ENCODE measurements around the gene GALK2. TPM values are rescaled to one million over a fixed set of nuclear protein-coding genes. Genes with fewer than 3 reads are reported as not detected.

Gene GALK2
- polyA plus RNA-seq, 2 of the 4 experiments (the other 2 are of a cell fraction) = 26.8 to 40.5 TPM

DNA sequence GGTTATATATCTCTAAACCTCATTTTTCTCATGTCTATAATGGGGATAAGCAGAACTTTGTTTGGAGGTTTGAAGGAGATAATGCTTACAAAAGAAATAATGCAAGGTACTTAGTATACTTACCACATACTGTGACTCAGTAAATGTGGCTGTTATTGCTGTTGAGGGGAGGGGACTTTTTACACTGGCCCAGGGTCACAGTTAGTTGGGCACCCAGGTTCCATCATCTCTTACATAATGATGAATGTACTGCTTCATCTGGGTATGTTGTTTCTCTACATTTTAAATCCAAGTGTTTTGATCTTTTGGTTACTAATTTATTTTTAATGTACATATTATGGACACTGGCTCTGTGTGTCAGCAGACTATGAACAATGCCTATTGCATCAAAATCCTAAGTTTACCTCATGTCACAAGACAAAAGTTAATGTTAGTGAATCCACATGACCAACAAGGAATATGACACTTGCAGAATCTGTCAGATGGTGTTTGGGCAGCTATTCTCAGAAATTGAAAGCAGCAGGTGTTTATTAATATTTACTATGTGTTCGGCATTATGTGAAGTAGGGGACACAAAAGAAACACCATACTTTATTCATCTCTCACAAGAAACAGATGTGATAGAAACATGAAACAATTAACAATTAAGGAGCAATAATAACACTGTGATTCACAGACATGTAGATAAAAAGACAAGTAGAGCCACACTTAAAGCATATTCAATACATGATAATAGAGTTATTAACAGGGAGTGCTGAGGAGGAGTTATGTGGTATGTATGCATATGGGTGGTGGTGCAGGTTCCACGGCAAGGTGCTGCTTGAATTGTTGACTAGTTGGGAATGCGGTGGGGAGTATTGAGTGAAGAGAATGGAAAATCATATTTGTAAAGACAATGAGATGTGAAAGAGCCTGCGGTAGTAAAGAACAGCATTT is 109.7 kb downstream of the GALK2 start:
- H3K4me2 ChIP-seq = no peak overlapping the region
- FAIRE-seq (no peak), ATAC-seq (no peak), DNase-seq (ENCODE audit: low read depth in 1 of 2, low spot score in 1 of 2) (no peak)
- no peaks in the 10 kb centered on the region for H3K9me3 ChIP-seq
- TF ChIP-seq, protein P1, sequence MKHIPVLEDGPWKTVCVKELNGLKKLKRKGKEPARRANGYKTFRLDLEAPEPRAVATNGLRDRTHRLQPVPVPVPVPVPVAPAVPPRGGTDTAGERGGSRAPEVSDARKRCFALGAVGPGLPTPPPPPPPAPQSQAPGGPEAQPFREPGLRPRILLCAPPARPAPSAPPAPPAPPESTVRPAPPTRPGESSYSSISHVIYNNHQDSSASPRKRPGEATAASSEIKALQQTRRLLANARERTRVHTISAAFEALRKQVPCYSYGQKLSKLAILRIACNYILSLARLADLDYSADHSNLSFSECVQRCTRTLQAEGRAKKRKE (CRISPR knock-in tag; IDR thresholded peaks at IDR 0.05; ENCODE audit: low read depth) = no peak
- no peak for TF ChIP-seq CTCF (IDR thresholded peaks at IDR 0.05)
- TF ChIP-seq GATA3 (IDR thresholded peaks at IDR 0.05; ENCODE audit: borderline replicate concordance) = no peak
- no peak for TF ChIP-seq MAZ (IDR thresholded peaks at IDR 0.05; ENCODE audit: borderline replicate concordance, low read depth, low read length)
- TF ChIP-seq NR3C1 (IDR thresholded peaks at IDR 0.05) = no peak
- no peak for TF ChIP-seq HEYL (CRISPR knock-in tag; IDR thresholded peaks at IDR 0.05)
- no peak for TF ChIP-seq E2F6 (IDR thresholded peaks at IDR 0.05; ENCODE audit: borderline replicate concordance, low read depth)
- no peak for TF ChIP-seq POLR2A (IDR thresholded peaks at IDR 0.05; ENCODE audit: low read length)
- TF ChIP-seq SREBF2 (IDR thresholded peaks at IDR 0.05) = no peak
- no peak for TF ChIP-seq CBX8 (IDR thresholded peaks at IDR 0.05)
- no peak for TF ChIP-seq TP53 (CRISPR knock-in tag; IDR thresholded peaks at IDR 0.05)
- no peak for TF ChIP-seq PBX3 (IDR thresholded peaks at IDR 0.05)
- no peak for TF ChIP-seq KDM5A (IDR thresholded peaks at IDR 0.05)
- TF ChIP-seq POLR2AphosphoS2 (conservative IDR thresholded peaks at IDR 0.05; ENCODE audit: low read length) = no peak
- no peak for TF ChIP-seq TFCP2L1 (CRISPR knock-in tag; IDR thresholded peaks at IDR 0.05)
- TF ChIP-seq USF2 (IDR thresholded peaks at IDR 0.05) = no peak
- no peaks in the 10 kb centered on the region for H3K4me1 ChIP-seq
- ChIA-PET CTCF (no interaction called here), POLR2A (no interaction called here)
- 95% methylated on average over 4 of the region's 4 CpGs for WGBS (ENCODE audit: missing lambda C conversion rate)
- no peak overlapping the region for H3K4me3 ChIP-seq
- no peak overlapping the region for H3K27ac ChIP-seq

- H3K4me1 ChIP-seq = peaks cover 7% of the 10 kb centered on the region; the same call in 1 of the 3 replicates
- ATAC-seq (no peak), DNase-seq (ENCODE audit: low read depth in 1 of 2, low spot score in 1 of 2) (no peak), FAIRE-seq (no peak)
- no peaks in the 10 kb centered on the region for H3K9me3 ChIP-seq
- 96% methylated on average over 1 of the region's 1 CpG for WGBS (ENCODE audit: missing lambda C conversion rate)
- no peak overlapping the region for H3K4me2 ChIP-seq
- H3K4me3 ChIP-seq = no peak overlapping the region
- ChIA-PET CTCF (no interaction called here), POLR2A (no interaction called here)
- TF ChIP-seq RCOR1 (IDR thresholded peaks at IDR 0.05; ENCODE audit: low read depth, low read length) (no peak), EHMT2 (IDR thresholded peaks at IDR 0.05; ENCODE audit: low read depth) (no peak), E2F6 (IDR thresholded peaks at IDR 0.05; ENCODE audit: borderline replicate concordance, low read depth) (no peak), MAZ (IDR thresholded peaks at IDR 0.05; ENCODE audit: borderline replicate concordance, low read depth, low read length) (no peak), RARB (CRISPR knock-in tag; IDR thresholded peaks at IDR 0.05) (no peak), BHLHE40 (IDR thresholded peaks at IDR 0.05; ENCODE audit: low read depth, low read length) (no peak), ZSCAN20 (CRISPR knock-in tag; IDR thresholded peaks at IDR 0.05) (no peak), EP300 (IDR thresholded peaks at IDR 0.05) (no peak), TFCP2L1 (CRISPR knock-in tag; IDR thresholded peaks at IDR 0.05) (no peak)
- TF ChIP-seq, protein P1 (CRISPR knock-in tag; IDR thresholded peaks at IDR 0.05; ENCODE audit: low read depth) = no peak
- H3K27ac ChIP-seq = no peak overlapping the region
Observed at GRCh38 chr15:49282366-49282765, 112.3 kb downstream of the GALK2 start.
